ENCODE results near the gene CRACR2A. TPM values are rescaled to one million over a fixed set of nuclear protein-coding genes. Genes with fewer than 3 reads are reported as not detected.

Gene CRACR2A
- total and polyA plus RNA-seq, 10 of the 15 experiments (the other 5 are each of a cell fraction or from before 2014, with no cell fraction given) = 2.1 to 18.0 (median 13.2) TPM

DNA sequence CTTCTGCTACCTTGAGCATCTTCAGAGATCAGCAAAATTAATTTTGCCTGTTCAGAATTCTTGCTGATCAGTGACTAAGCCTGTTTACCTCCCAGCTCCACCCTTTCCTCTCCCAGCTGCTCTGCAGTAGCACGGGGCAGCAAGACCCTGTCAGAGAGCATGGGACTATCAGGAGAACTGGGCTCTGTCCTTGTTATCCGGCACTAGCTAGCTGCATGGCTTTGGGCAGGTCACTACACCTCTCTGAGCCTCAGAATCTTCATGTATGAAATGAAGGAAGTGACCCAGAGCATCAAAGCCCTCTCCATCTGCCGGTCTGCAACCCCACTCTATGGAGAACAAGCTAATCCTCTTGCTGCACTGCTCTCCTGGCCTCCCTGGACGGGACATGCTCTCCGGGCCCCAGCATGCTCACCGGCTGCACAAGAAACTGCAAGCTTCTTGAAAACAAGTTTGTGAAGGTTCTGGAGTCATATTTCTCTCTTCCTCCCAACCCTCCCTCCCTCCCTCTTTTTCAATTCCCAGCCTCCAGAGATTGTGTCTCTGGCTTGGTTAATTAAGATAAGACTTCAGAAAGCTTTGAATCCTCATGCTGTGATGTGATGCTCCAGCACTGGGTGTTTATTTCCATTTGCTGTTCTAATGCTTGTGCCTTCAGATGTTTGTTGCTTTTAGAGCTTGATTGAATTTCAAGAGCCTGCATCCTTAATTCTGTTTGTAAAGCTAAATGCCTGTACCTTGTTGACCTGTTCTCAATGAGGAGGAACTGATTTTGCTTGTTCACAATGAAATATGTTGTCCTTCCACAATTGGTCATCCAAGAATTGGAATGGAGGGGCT, 101.1 kb downstream of the CRACR2A start (continued):
- TF ChIP-seq, protein P1, sequence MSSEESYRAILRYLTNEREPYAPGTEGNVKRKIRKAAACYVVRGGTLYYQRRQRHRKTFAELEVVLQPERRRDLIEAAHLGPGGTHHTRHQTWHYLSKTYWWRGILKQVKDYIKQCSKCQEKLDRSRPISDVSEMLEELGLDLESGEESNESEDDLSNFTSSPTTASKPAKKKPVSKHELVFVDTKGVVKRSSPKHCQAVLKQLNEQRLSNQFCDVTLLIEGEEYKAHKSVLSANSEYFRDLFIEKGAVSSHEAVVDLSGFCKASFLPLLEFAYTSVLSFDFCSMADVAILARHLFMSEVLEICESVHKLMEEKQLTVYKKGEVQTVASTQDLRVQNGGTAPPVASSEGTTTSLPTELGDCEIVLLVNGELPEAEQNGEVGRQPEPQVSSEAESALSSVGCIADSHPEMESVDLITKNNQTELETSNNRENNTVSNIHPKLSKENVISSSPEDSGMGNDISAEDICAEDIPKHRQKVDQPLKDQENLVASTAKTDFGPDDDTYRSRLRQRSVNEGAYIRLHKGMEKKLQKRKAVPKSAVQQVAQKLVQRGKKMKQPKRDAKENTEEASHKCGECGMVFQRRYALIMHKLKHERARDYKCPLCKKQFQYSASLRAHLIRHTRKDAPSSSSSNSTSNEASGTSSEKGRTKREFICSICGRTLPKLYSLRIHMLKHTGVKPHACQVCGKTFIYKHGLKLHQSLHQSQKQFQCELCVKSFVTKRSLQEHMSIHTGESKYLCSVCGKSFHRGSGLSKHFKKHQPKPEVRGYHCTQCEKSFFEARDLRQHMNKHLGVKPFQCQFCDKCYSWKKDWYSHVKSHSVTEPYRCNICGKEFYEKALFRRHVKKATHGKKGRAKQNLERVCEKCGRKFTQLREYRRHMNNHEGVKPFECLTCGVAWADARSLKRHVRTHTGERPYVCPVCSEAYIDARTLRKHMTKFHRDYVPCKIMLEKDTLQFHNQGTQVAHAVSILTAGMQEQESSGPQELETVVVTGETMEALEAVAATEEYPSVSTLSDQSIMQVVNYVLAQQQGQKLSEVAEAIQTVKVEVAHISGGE (CRISPR knock-in tag; IDR thresholded peaks at IDR 0.05) = no peak
- TF ChIP-seq ZNF592 (IDR thresholded peaks at IDR 0.05) (no peak), PKNOX1 (IDR thresholded peaks at IDR 0.05) (no peak), ZZZ3 (IDR thresholded peaks at IDR 0.05; ENCODE audit: control insufficient read depth, insufficient read length, low read depth) (no peak)

Data from GM12878 (cell line).